ENCODE results near the gene CD34. TPM values are rescaled to one million over a fixed set of nuclear protein-coding genes. Genes with fewer than 3 reads are reported as not detected.
A peak's percentile ranks its signal among the peaks of the same experiment; 100 is the strongest.

CD34 gene, protein sequence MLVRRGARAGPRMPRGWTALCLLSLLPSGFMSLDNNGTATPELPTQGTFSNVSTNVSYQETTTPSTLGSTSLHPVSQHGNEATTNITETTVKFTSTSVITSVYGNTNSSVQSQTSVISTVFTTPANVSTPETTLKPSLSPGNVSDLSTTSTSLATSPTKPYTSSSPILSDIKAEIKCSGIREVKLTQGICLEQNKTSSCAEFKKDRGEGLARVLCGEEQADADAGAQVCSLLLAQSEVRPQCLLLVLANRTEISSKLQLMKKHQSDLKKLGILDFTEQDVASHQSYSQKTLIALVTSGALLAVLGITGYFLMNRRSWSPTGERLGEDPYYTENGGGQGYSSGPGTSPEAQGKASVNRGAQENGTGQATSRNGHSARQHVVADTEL
- polyA plus RNA-seq = not detected

DNA sequence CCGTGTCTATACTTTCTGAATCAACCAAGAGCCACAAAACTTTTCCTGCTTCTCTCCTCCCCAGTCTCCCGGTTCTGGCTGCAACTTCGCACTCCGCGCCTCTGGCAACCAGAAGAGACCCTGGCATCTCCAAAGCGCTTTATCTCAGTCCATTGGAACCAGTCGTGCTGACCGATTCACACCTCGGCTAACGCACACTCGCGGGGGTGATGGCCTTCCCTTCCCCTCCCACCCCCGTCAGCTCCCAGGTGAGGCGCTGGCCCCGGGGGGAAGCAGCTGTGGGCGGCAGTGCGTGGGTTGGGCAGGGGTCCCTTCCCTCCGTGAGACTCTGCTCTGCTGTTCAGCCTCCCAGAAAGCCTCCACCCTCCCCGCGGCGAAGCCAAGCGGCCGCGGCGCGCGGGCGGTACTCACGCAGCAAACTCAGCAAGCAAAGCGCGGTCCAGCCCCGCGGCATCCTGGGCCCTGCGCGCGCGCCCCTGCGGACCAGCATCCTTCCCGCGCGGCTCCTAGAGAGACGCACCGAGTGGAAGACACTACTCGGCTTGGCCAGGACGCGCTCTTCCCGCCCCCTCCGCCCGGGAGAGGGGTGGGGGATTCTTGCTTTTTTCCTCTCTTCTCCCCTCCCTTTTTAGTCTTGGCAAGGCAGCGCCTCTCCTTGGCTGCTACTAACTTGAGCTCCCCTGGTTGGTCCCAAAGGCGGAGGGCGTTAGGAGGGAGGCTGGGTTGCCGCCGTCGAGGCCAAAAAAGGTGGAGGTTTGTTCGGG, at the start of gene CD34:
CD34 (minus strand) TSS at position 535 of the 764 bp plus-strand sequence; CDS start at position 490, 45 bp downstream.
- Mint-ChIP-seq H3K4me3 (peak within 1 kb of the TSS in 3 of 5 donors; percentile 3 to 69 (median 24)), H3K4me1 (peaks cover 6 to 15% of the 10 kb centered on the region in 2 donors), H3K36me3 (peaks cover 0 to 3% (median 0%) of the 10 kb centered on the region in 3 donors), H3K27ac (no peak within 1 kb of the TSS), H3K27me3 (ENCODE audit: low read depth in 3 of 3) (peaks cover 13 to 21% (median 16%) of the 10 kb centered on the region in 3 donors), H3K9me3 (no peaks in the 10 kb centered on the region)
- DNase-seq = no peak

GRCh38 chr1:207960346-207960745, 49.4 kb upstream of the CD34 start:
- no peaks in the 10 kb centered on the region for H3K9me3 Mint-ChIP-seq
- peaks cover 9 to 41% (median 22%) of the 10 kb centered on the region in 3 donors for H3K27me3 Mint-ChIP-seq (ENCODE audit: low read depth in 3 of 3)
- no peak overlapping the region for H3K4me3 Mint-ChIP-seq
- H3K4me1 Mint-ChIP-seq = peaks cover 9 to 10% of the 10 kb centered on the region in 2 donors
- no peak for DNase-seq
- H3K27ac Mint-ChIP-seq = no peak overlapping the region
- H3K36me3 Mint-ChIP-seq = no peaks in the 10 kb centered on the region

DNA sequence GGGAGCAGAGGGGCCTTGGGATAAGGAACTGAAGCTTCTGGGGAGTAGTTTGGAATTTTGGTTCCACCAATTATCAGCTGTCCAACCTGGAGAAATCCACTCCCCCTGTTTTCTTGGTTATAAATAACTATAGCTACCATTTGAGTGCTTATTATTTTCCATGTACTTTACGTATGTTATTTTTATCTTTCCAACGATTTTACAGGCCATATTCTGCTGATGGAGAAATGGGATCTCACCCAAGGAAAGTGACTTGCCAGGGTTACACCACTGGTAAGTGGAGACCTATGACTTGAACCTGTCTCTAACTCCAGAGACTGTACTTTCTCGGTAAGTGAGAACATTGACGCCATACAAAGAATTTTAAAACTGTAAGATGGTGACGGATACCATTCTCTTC, 49.0 kb upstream of the CD34 start:
- H3K4me1 Mint-ChIP-seq = peaks cover 9 to 10% of the 10 kb centered on the region in 2 donors
- no peaks in the 10 kb centered on the region for H3K36me3 Mint-ChIP-seq
- H3K27me3 Mint-ChIP-seq (ENCODE audit: low read depth in 3 of 3) = peaks cover 9 to 40% (median 22%) of the 10 kb centered on the region in 3 donors

DNA sequence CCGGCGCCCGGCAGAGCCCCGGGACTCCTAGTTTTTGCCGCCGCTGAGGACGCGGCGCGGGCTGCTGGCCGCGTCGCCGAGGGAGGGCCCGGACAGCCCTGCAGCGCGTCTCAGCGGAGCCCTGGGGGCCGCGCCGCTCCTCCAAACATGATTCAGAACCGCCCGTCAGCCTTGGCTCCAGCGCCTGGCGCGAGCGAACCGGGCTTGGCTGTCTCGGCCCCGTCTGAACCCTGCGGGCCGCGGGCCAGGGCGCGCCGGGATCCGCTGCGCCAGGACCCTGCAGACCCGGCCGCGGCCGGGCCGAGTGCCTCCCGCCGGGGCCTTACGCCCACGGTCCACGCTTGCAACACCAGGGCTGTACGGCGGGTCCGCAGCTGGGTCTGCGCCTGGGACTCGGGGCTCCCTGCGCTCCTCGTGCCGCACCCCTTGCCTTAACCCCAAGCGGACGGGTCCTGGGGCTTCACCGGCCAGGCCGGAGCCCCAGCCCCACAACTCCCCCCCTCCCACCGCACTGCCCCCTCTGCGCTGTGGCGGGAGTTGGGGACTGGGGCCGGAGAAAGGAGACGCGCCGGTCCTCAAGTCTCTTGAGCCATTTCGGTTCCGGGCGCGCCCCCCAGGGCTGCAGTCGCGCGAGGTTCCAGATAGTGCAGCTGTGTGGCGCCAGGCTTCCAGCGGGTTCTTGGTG, 48.4 kb upstream of the CD34 start:
- H3K27me3 Mint-ChIP-seq (ENCODE audit: low read depth in 3 of 3) = peaks cover 5 to 37% (median 22%) of the 10 kb centered on the region in 3 donors
- no peaks in the 10 kb centered on the region for H3K9me3 Mint-ChIP-seq
- peak overlapping the region in 2 of 5 donors; percentile 32 to 39 for H3K4me3 Mint-ChIP-seq
- no peaks in the 10 kb centered on the region for H3K36me3 Mint-ChIP-seq
- peaks cover 9 to 10% of the 10 kb centered on the region in 2 donors for H3K4me1 Mint-ChIP-seq
- DNase-seq = no peak
- no peak overlapping the region for H3K27ac Mint-ChIP-seq

More for the DNA sequence above, 49.0 kb upstream of the CD34 start:
- no peak overlapping the region for H3K27ac Mint-ChIP-seq
- DNase-seq = no peak
- peak overlapping the region in 1 of 5 donors; percentile 32 for H3K4me3 Mint-ChIP-seq
- H3K9me3 Mint-ChIP-seq = no peaks in the 10 kb centered on the region

- Mint-ChIP-seq H3K27ac (no peak overlapping the region), H3K27me3 (ENCODE audit: low read depth in 3 of 3) (peaks cover 5 to 34% (median 22%) of the 10 kb centered on the region in 3 donors), H3K4me3 (no peak overlapping the region), H3K4me1 (peaks cover 9 to 10% of the 10 kb centered on the region in 2 donors), H3K36me3 (no peaks in the 10 kb centered on the region), H3K9me3 (no peaks in the 10 kb centered on the region)
- DNase-seq = no peak
Observed at GRCh38 chr1:207958376-207959139, 47.6 kb upstream of the CD34 start.

- Mint-ChIP-seq H3K4me3 (no peak overlapping the region), H3K27ac (no peak overlapping the region), H3K4me1 (peaks cover 0 to 1% of the 10 kb centered on the region in 2 donors), H3K9me3 (no peaks in the 10 kb centered on the region), H3K27me3 (ENCODE audit: low read depth in 3 of 3) (peaks cover 7 to 28% (median 19%) of the 10 kb centered on the region in 3 donors), H3K36me3 (no peaks in the 10 kb centered on the region)
- no peak for DNase-seq
Observed at GRCh38 chr1:207956986-207957385, 46.1 kb upstream of the CD34 start.

DNA sequence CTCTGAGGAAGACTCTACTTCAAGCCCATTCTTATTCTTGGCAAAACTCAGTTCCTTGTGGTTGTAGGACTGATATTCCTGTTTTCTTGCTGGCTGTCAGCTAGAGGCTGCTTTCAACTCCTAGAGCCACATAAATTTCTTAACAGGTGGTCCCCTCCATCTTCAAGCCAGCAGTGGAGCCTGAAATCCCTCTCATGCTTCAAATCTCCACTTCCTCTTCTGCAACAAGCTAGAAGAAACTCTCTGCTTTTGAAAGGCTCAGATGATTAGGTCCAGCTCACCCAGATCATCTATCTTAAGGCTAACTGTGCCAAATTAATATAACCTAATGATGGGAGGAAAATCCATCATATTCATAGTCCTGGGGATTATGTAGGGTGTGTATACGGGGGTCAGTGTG, 43.2 kb upstream of the CD34 start:
- no peak for DNase-seq
- no peaks in the 10 kb centered on the region for H3K36me3 Mint-ChIP-seq
- H3K9me3 Mint-ChIP-seq = no peaks in the 10 kb centered on the region
- H3K27me3 Mint-ChIP-seq (ENCODE audit: low read depth in 3 of 3) = peaks cover 2 to 14% (median 13%) of the 10 kb centered on the region in 3 donors
- no peak overlapping the region for H3K27ac Mint-ChIP-seq
- H3K4me1 Mint-ChIP-seq = no peaks in the 10 kb centered on the region
- no peak overlapping the region for H3K4me3 Mint-ChIP-seq

DNA sequence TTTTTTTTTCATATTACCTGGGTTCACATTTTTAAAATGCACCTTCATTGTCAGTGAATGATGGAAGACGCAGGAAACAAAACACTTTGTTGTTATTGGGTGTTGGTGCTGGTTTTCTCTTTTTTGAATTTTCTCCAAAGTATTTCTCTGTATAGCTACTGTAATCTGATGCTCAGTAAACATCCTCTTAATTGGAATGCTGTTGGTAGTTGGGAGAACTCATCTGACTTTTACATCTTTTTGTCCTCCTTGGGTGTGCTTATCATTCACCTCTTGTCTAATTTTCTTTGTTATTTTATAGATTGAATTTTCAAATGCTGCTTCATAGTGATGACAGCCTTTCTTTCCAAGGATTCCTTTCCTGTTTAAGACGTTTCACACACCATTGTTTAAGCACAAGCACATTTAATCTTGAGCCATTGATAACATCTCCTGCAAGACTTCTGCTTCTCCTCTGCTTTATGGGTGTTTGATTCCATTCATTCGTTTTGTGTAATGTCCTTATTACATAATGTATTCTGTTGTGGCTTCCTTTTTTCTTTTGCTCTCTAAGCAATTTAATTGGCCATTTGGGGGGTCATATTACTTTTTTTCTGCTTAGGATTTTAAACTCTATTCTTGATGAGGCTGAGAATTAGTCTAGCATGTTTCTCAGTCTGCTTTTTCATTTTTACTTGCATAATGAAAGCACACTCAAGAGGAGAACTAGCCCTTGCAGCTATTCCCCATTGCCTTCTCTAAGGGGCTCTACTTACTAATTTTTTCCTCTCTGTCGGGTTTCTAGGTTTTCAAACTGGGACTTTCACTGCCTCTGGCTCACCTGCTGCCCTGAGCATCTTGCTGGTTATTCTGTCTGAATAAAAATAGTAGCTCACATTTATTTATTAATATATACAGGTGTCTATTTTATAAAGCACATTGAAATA, 42.0 kb upstream of the CD34 start:
- H3K27me3 Mint-ChIP-seq (ENCODE audit: low read depth in 3 of 3) = peaks cover 2 to 10% (median 5%) of the 10 kb centered on the region in 3 donors
- no peak overlapping the region for H3K27ac Mint-ChIP-seq
- no peaks in the 10 kb centered on the region for H3K4me1 Mint-ChIP-seq

GRCh38 chr1:207951652-207952051, 40.7 kb upstream of the CD34 start:
- H3K4me3 Mint-ChIP-seq = no peak overlapping the region
- no peak for DNase-seq
- peaks cover 0 to 3% (median 2%) of the 10 kb centered on the region in 3 donors for H3K27me3 Mint-ChIP-seq (ENCODE audit: low read depth in 3 of 3)
- H3K9me3 Mint-ChIP-seq = no peaks in the 10 kb centered on the region
- H3K4me1 Mint-ChIP-seq = no peaks in the 10 kb centered on the region
- H3K27ac Mint-ChIP-seq = no peak overlapping the region
- H3K36me3 Mint-ChIP-seq = no peaks in the 10 kb centered on the region

More for the DNA sequence above, 42.0 kb upstream of the CD34 start:
- Mint-ChIP-seq H3K4me3 (no peak overlapping the region), H3K36me3 (no peaks in the 10 kb centered on the region), H3K9me3 (no peaks in the 10 kb centered on the region)
- no peak for DNase-seq

GRCh38 chr1:207950750-207951149, 39.8 kb upstream of the CD34 start:
- Mint-ChIP-seq H3K27me3 (ENCODE audit: low read depth in 3 of 3) (peaks cover 0 to 2% (median 0%) of the 10 kb centered on the region in 3 donors), H3K9me3 (no peaks in the 10 kb centered on the region), H3K4me3 (no peak overlapping the region), H3K36me3 (no peaks in the 10 kb centered on the region), H3K27ac (no peak overlapping the region), H3K4me1 (no peaks in the 10 kb centered on the region)
- no peak for DNase-seq

- H3K4me3 Mint-ChIP-seq = no peak overlapping the region
- peaks cover 0 to 2% (median 0%) of the 10 kb centered on the region in 3 donors for H3K27me3 Mint-ChIP-seq (ENCODE audit: low read depth in 3 of 3)
- H3K4me1 Mint-ChIP-seq = no peaks in the 10 kb centered on the region
- no peak overlapping the region for H3K27ac Mint-ChIP-seq
- DNase-seq = no peak
- H3K9me3 Mint-ChIP-seq = no peaks in the 10 kb centered on the region
- H3K36me3 Mint-ChIP-seq = no peaks in the 10 kb centered on the region
Observed at GRCh38 chr1:207949571-207950195, 38.8 kb upstream of the CD34 start.
